ENCODE results near the gene STARD9. TPM values are rescaled to one million over a fixed set of nuclear protein-coding genes. Genes with fewer than 3 reads are reported as not detected.
A peak's percentile ranks its signal among the peaks of the same experiment; 100 is the strongest.

STARD9 gene
- total and polyA plus RNA-seq, 2 experiments from 2014 or later, result 0.60 to 1.4 TPM

- Histone ChIP-seq H3K4me1 (ENCODE audit: insufficient read depth) (no peaks in the 10 kb centered on the region; the same call in 1 of the 2 replicates), H3K27ac (no peak overlapping the region), H3K4me3 (no peak overlapping the region), H3K79me2 (ENCODE audit: insufficient read depth) (no peaks in the 10 kb centered on the region), H3K9ac (no peak overlapping the region), H3F3A (ENCODE audit: insufficient read depth) (peaks cover 4% of the 10 kb centered on the region; the same call in 1 of the 2 replicates), H3K9me2 (ENCODE audit: insufficient read depth) (no peaks in the 10 kb centered on the region), H3K9me3 (ENCODE audit: low read depth) (no peaks in the 10 kb centered on the region), H3K27me3 (replicated peaks; ENCODE audit: insufficient read depth) (no peaks in the 10 kb centered on the region), H2AFZ (no peak overlapping the region), H3K36me3 (ENCODE audit: low read depth) (no peaks in the 10 kb centered on the region), H3K4me2 (ENCODE audit: unreplicated experiment) (no peak overlapping the region), H4K20me1 (ENCODE audit: insufficient read depth) (no peaks in the 10 kb centered on the region)
- TF ChIP-seq EZH2phosphoT487 (IDR thresholded peaks at IDR 0.05; ENCODE audit: insufficient read depth, low read depth) (no peak), EZH2 (IDR thresholded peaks at IDR 0.05; ENCODE audit: insufficient read depth, poor library complexity, severe bottlenecking) (no peak)
- in situ Hi-C loops (cut with MboI), result no loop called here
- WGBS, 2 experiments (ENCODE audit: low coverage in 1 of 2, low lambda C conversion rate in 2 of 2, missing lambda C conversion rate in 2 of 2), result 51 to 55% methylated on average over 5 of the region's 5 CpGs
- peak; percentile 97 for DNase-seq
Observed at GRCh38 chr15:42650208-42651066, 75.0 kb downstream of the STARD9 start.

GRCh38 chr15:42665827-42666226, 90.4 kb downstream of the STARD9 start:
- no peak for TF ChIP-seq EZH2 (IDR thresholded peaks at IDR 0.05; ENCODE audit: insufficient read depth, poor library complexity, severe bottlenecking)
- TF ChIP-seq EZH2phosphoT487 (IDR thresholded peaks at IDR 0.05; ENCODE audit: insufficient read depth, low read depth), result no peak
- in situ Hi-C loops (cut with MboI), result no loop called here
- H3K4me2 ChIP-seq (ENCODE audit: unreplicated experiment), result no peak overlapping the region

DNA sequence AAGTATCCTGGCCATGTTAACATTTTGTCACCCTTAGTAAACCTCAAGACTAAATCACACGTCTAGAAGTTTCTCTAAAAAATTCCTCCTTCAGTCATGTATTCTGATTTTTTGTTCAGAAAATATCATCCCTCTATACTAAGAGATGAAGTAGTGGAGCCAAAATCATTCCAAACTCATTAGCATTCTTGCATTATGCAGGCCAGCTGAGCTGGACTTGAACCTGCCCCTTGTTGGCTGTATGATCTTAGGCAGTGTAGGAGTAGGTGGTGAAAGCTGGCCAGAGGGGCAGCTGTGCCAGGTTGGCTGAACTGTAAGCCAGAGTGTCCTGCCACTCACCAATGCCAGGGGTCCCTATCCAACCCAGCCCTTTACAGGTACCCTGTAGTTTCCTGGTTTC, 92.4 kb downstream of the STARD9 start:
- TF ChIP-seq EZH2 (IDR thresholded peaks at IDR 0.05; ENCODE audit: insufficient read depth, poor library complexity, severe bottlenecking) (no peak), EZH2phosphoT487 (IDR thresholded peaks at IDR 0.05; ENCODE audit: insufficient read depth, low read depth) (no peak)
- H3K27ac ChIP-seq, result no peak overlapping the region
- H4K20me1 ChIP-seq (ENCODE audit: insufficient read depth), result no peaks in the 10 kb centered on the region
- no peaks in the 10 kb centered on the region for H3K9me2 ChIP-seq (ENCODE audit: insufficient read depth)
- 94 to 100% methylated on average over 1 of the region's 1 CpG for WGBS, 2 experiments (ENCODE audit: low coverage in 1 of 2, low lambda C conversion rate in 2 of 2, missing lambda C conversion rate in 2 of 2)
- H2AFZ ChIP-seq, result no peak overlapping the region
- in situ Hi-C loops (cut with MboI), result no loop called here
- no peak overlapping the region for H3K9ac ChIP-seq
- no peaks in the 10 kb centered on the region for H3K27me3 ChIP-seq (replicated peaks; ENCODE audit: insufficient read depth)
- DNase-seq, result no peak
- H3K4me3 ChIP-seq, result no peak overlapping the region
- H3F3A ChIP-seq (ENCODE audit: insufficient read depth), result no peaks in the 10 kb centered on the region
- H3K4me2 ChIP-seq (ENCODE audit: unreplicated experiment), result no peak overlapping the region
- H3K36me3 ChIP-seq (ENCODE audit: low read depth), result no peaks in the 10 kb centered on the region
- H3K4me1 ChIP-seq (ENCODE audit: insufficient read depth), result no peaks in the 10 kb centered on the region
- H3K79me2 ChIP-seq (ENCODE audit: insufficient read depth), result no peaks in the 10 kb centered on the region
- no peaks in the 10 kb centered on the region for H3K9me3 ChIP-seq (ENCODE audit: low read depth)

More at GRCh38 chr15:42665827-42666226, 90.4 kb downstream of the STARD9 start:
- H3F3A ChIP-seq (ENCODE audit: insufficient read depth), result no peaks in the 10 kb centered on the region
- no peaks in the 10 kb centered on the region for H3K4me1 ChIP-seq (ENCODE audit: insufficient read depth)
- no peak overlapping the region for H3K9ac ChIP-seq
- no peak overlapping the region for H3K27ac ChIP-seq
- WGBS, 2 experiments (ENCODE audit: low coverage in 1 of 2, low lambda C conversion rate in 2 of 2, missing lambda C conversion rate in 2 of 2), result 70 to 78% methylated on average over 3 of the region's 3 CpGs
- H3K79me2 ChIP-seq (ENCODE audit: insufficient read depth), result no peaks in the 10 kb centered on the region
- H3K9me2 ChIP-seq (ENCODE audit: insufficient read depth), result no peaks in the 10 kb centered on the region
- DNase-seq, result no peak
- H4K20me1 ChIP-seq (ENCODE audit: insufficient read depth), result no peaks in the 10 kb centered on the region
- no peaks in the 10 kb centered on the region for H3K9me3 ChIP-seq (ENCODE audit: low read depth)
- H3K27me3 ChIP-seq (replicated peaks; ENCODE audit: insufficient read depth), result no peaks in the 10 kb centered on the region
- no peaks in the 10 kb centered on the region for H3K36me3 ChIP-seq (ENCODE audit: low read depth)
- H3K4me3 ChIP-seq, result no peak overlapping the region
- no peak overlapping the region for H2AFZ ChIP-seq

- H3K4me2 ChIP-seq (ENCODE audit: unreplicated experiment), result no peak overlapping the region
- H3K36me3 ChIP-seq (ENCODE audit: low read depth), result no peaks in the 10 kb centered on the region
- no peaks in the 10 kb centered on the region for H3K9me2 ChIP-seq (ENCODE audit: insufficient read depth)
- no peak for DNase-seq
- H4K20me1 ChIP-seq (ENCODE audit: insufficient read depth), result no peaks in the 10 kb centered on the region
- in situ Hi-C loops (cut with MboI), result no loop called here
- no peak overlapping the region for H3K4me3 ChIP-seq
- no peak overlapping the region for H2AFZ ChIP-seq
- H3F3A ChIP-seq (ENCODE audit: insufficient read depth), result no peaks in the 10 kb centered on the region
- no peaks in the 10 kb centered on the region for H3K9me3 ChIP-seq (ENCODE audit: low read depth)
- H3K4me1 ChIP-seq (ENCODE audit: insufficient read depth), result no peaks in the 10 kb centered on the region
- no peak overlapping the region for H3K27ac ChIP-seq
- H3K9ac ChIP-seq, result no peak overlapping the region
- no peaks in the 10 kb centered on the region for H3K79me2 ChIP-seq (ENCODE audit: insufficient read depth)
- TF ChIP-seq EZH2 (IDR thresholded peaks at IDR 0.05; ENCODE audit: insufficient read depth, poor library complexity, severe bottlenecking) (no peak), EZH2phosphoT487 (IDR thresholded peaks at IDR 0.05; ENCODE audit: insufficient read depth, low read depth) (no peak)
- H3K27me3 ChIP-seq (replicated peaks; ENCODE audit: insufficient read depth), result no peaks in the 10 kb centered on the region
- 76 to 82% methylated on average over 3 of the region's 3 CpGs for WGBS, 2 experiments (ENCODE audit: low coverage in 1 of 2, low lambda C conversion rate in 2 of 2, missing lambda C conversion rate in 2 of 2)
Observed at GRCh38 chr15:42670451-42670850, 95.0 kb downstream of the STARD9 start.

All from GM23248 (cell line).